Body of pancreas (tissue), 4 donors: ENCODE measurements around the gene MATN4.

Experiments used
- CTCF ChIP-seq, 7 experiments: fragments of 450-650 bp in 4 of 7; fragments of 200-600 bp in 3 of 7; sonication (generic) in 3 of 7; IDR thresholded peaks; one replicate each; pipeline ENCODE4 v1.5.1; 2016 to 2019; ENCODE audit warnings: antibody characterized with exemption in 7 of 7
- POLR2A ChIP-seq, 3 donors: fragments of 450-650 bp; IDR thresholded peaks; one replicate each; pipeline ENCODE4 v1.6.1; 2016; ENCODE audit warnings: antibody characterized with exemption in 3 of 3, mild to moderate bottlenecking in 2 of 3

- no peak for TF ChIP-seq CTCF (IDR thresholded peaks at IDR 0.05)
- peak; percentile 92 to 97 (median 96) for TF ChIP-seq POLR2A (IDR thresholded peaks at IDR 0.05)
Observed at GRCh38 chr20:45341939-45342854, 34.1 kb upstream of the MATN4 start.
